ACC112 (cell line): ENCODE results near the gene TEX44.

Source experiments
- H2AFZ ChIP-seq: fragments of 200-600 bp; sonication (generic); one replicate; pipeline ENCODE4 v1.6.0; 2017; ENCODE audit warnings: antibody characterized with exemption, low read length; ENCODE audit not compliant: unreplicated experiment
- H3K27ac ChIP-seq: fragments of 200-600 bp; sonication (generic); 2 replicates; pipeline ENCODE4 v1.5.1; 2014; ENCODE audit warnings: low read depth, mild to moderate bottlenecking, antibody characterized with exemption, low read length, moderate library complexity
- H3K27me3 ChIP-seq: fragments of 200-600 bp; sonication (generic); 2 replicates; pipeline ENCODE4 v1.6.1; 2014; ENCODE audit warnings: mild to moderate bottlenecking, antibody characterized with exemption, low read length, moderate library complexity, mixed read lengths; ENCODE audit not compliant: insufficient read depth
- H3K36me3 ChIP-seq: fragments of 200-600 bp; sonication (generic); 2 replicates; pipeline ENCODE4 v1.6.1; 2016; ENCODE audit warnings: mild to moderate bottlenecking, antibody characterized with exemption, low read length, moderate library complexity, mixed read lengths; ENCODE audit not compliant: insufficient read depth
- H3K4me1 ChIP-seq: fragments of 200-600 bp; sonication (generic); one replicate; pipeline ENCODE4 v1.6.1; 2016; ENCODE audit warnings: low read length, mixed read lengths; ENCODE audit not compliant: insufficient read depth, unreplicated experiment, control insufficient read depth
- H3K4me3 ChIP-seq: fragments of 200-600 bp; sonication (generic); 2 replicates; pipeline ENCODE4 v1.5.1; 2014; ENCODE audit warnings: mild to moderate bottlenecking, low read depth, low read length
- H3K79me2 ChIP-seq: fragments of 200-600 bp; sonication (generic); one replicate; pipeline ENCODE4 v1.6.0; 2016; ENCODE audit warnings: low read length; ENCODE audit not compliant: control insufficient read depth, unreplicated experiment, insufficient read depth

Gene TEX44

DNA sequence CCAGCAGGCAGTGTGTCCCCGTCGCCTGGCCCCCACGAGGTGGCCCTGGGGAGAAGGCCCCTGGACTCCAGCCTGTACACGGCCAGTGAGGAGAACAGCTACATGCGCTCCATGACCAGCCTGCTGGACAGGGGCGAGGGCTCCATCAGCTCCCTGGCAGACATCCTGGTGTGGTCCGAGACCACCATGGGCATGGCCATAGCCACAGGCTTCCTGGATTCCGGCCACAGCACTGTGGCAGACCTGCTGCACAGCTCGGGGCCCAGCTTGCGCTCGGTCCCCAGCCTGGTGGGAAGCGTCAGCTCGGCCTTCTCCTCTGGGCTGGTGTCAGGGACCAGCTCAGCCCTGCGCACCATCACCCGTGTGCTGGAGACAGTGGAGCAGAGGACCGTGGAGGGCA is 1.0 kb downstream of the TEX44 start:
- H3K27ac ChIP-seq = no peak overlapping the region
- no peaks in the 10 kb centered on the region for H3K79me2 ChIP-seq
- H3K36me3 ChIP-seq = no peaks in the 10 kb centered on the region
- H3K4me3 ChIP-seq = no peak overlapping the region
- no peaks in the 10 kb centered on the region for H3K27me3 ChIP-seq
- H2AFZ ChIP-seq = no peak overlapping the region
- H3K4me1 ChIP-seq = peaks cover 3% of the 10 kb centered on the region

DNA sequence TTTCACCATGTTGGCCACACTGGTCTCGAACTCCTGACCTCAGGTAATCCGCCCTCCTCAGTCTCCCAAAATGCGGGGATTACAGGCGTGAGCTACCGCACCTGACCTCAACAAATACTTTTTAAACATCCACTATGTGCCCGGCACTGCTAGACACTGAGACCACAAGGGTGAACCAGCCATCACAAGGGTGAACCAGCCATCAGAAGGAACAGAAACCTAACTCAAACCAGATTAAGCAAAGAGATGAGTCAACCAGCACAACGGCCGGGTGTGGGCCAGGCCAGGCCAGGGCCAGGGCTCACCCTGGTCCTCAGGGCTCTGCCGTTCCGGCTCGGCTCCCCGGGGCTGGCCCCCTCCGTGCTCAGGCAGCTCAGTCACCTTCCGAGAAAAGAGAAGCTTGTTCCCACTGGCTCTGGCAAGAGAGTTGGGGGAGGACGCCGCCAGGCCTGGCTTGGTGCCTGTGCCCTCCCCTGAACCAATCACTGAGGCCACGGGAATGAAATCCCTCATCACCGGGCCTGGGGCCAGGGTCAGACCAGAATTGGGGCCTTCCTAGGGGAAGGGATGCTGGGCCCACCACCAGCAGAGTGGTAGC is 4.4 kb downstream of the TEX44 start:
- H3K36me3 ChIP-seq = no peaks in the 10 kb centered on the region
- H2AFZ ChIP-seq = peak overlapping the region; percentile 65
- no peaks in the 10 kb centered on the region for H3K27me3 ChIP-seq
- peaks cover 6% of the 10 kb centered on the region for H3K4me1 ChIP-seq
- H3K79me2 ChIP-seq = no peaks in the 10 kb centered on the region
- H3K4me3 ChIP-seq = no peak overlapping the region
- H3K27ac ChIP-seq = 0 out of 2 replicates have a peak overlapping the region, but pooled peaks have one; percentile 14

DNA sequence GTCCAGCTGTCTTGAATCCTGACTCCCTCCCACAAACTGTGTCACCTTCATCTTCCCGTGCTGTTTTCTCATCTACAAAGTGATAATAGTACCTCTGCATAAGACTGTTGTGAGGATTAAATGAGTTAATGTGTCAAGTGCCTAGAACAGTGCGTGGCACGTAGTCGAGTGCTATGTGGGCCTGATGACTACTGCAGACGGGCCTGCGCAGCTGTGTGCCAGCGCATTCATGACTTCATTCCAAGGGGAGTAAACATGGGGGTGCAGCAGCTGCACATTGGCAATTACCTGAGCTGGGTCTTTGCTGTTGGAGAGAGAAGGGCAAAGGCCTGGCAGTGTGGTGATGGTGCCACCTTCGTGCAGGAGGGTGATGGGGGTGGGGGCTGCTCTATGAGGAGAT is 5.0 kb downstream of the TEX44 start:
- no peak overlapping the region for H3K4me3 ChIP-seq
- H3K4me1 ChIP-seq = peaks cover 6% of the 10 kb centered on the region
- H3K36me3 ChIP-seq = no peaks in the 10 kb centered on the region
- no peak overlapping the region for H3K27ac ChIP-seq
- H3K27me3 ChIP-seq = no peaks in the 10 kb centered on the region
- peak overlapping the region; percentile 65 for H2AFZ ChIP-seq
- H3K79me2 ChIP-seq = no peaks in the 10 kb centered on the region

DNA sequence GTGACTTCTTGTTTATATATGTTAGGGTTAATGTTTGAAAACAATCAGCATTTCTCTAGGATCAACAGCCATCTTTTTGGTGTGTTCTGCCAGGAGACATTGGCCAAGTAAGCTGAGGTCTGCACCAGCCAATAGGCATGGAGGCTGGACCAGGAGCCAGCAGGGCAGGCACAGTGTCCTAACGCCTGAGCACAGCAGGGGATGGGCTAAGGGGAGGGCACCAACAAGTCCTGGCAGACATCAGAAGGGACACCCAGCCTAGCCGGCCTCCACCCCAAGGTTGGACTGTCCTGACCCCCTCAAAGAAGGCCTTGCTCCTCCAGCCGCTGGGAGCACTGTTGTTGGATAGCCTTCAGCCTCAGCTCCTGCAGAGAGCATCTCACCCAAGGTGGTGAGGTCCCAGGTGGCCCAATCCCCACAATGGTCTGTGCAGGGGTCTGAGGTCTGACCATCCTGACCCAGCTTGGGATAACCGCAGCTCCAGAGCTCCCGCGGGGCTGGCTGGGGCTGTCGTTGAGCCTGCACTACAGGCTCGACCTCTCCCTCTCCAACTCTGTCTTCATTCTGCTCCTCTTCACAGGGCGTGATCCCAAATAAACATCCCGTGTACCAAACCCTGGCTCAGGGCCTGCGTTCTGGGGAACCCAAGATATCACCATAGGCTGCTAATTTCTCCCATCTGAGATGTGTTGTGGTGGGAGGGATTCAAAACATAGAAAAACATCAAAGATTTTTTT is 8.1 kb downstream of the TEX44 start:
- H3K4me1 ChIP-seq = peaks cover 25% of the 10 kb centered on the region
- no peaks in the 10 kb centered on the region for H3K79me2 ChIP-seq
- H2AFZ ChIP-seq = no peak overlapping the region
- no peaks in the 10 kb centered on the region for H3K36me3 ChIP-seq
- H3K27me3 ChIP-seq = no peaks in the 10 kb centered on the region
- no peak overlapping the region for H3K4me3 ChIP-seq
- H3K27ac ChIP-seq = no peak overlapping the region

DNA sequence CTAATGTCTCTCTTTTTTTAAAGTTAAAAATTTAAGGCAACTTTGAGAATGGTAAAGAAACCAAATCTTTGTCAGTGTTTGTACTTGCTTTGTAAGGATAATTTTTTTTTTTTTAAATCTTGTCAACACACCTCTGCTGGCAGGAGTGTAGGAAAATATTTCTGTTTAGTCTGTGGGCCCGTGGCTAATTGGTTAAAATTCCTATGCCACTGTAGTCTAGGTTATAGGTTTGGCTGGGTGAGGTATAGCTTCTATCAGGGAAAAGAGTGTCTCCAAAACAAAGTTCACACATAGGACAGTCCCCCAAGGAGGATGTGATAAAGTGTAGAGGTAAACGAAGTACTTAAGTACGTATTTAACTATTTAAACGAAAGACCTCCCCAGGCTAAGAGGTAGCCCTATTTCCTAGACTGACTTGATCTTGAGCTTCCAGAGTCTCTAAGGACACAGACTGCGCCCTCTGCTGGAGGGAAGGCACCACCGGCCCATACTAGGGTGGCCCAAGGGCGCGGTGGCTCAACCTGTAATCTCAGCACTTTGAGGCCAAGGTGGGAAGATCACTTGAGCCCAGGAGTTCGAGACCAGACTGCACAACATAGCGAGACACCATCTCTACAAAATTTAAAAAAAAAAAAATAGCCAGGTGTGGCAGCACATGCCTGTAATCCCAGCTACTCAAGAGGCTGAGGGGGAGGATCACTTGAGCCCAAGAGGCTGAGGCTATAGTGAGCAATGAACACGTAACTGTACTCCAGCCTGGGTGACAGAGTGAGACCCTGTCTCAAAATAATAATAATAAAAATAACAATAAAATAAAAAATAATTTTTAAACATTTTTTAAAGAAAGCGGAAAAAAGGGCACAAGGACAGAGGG is 8.9 kb downstream of the TEX44 start:
- Histone ChIP-seq H3K4me3 (no peak overlapping the region), H3K36me3 (no peaks in the 10 kb centered on the region), H3K4me1 (peaks cover 25% of the 10 kb centered on the region), H3K79me2 (no peaks in the 10 kb centered on the region), H2AFZ (no peak overlapping the region), H3K27me3 (no peaks in the 10 kb centered on the region), H3K27ac (no peak overlapping the region)

DNA sequence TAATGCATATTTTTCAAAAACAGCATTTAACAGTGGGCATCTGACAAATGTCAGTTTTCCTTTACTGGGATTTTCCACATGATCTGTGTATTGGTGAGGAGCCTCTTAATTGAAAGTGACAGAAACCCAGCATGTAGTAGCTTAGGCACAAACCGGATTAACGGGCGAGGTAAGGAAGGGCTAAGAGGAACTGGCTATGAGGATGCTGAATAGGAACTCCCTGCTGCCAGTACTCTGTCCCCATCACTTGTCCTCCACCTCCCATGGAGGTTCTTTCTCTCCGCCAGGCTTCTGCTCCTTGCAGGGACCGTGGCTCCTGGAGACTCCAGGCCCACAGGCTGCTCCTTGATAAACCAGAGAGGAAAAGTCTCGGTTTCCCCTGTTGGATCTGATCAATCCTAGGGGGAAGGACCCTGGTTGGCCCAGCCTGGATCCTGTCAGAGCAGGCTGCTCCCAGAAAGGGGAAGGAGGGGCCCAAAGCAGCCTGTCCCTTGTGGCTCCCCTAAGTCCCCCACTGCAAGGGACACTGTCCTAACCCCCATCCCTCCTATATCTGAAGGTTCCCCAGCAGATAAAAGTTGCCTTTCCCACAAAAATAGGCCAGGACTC is 10.3 kb downstream of the TEX44 start:
- H3K36me3 ChIP-seq = no peaks in the 10 kb centered on the region
- H3K27ac ChIP-seq = no peak overlapping the region
- no peak overlapping the region for H2AFZ ChIP-seq
- no peak overlapping the region for H3K4me3 ChIP-seq
- H3K4me1 ChIP-seq = peaks cover 22% of the 10 kb centered on the region
- H3K79me2 ChIP-seq = no peaks in the 10 kb centered on the region
- H3K27me3 ChIP-seq = no peaks in the 10 kb centered on the region

DNA sequence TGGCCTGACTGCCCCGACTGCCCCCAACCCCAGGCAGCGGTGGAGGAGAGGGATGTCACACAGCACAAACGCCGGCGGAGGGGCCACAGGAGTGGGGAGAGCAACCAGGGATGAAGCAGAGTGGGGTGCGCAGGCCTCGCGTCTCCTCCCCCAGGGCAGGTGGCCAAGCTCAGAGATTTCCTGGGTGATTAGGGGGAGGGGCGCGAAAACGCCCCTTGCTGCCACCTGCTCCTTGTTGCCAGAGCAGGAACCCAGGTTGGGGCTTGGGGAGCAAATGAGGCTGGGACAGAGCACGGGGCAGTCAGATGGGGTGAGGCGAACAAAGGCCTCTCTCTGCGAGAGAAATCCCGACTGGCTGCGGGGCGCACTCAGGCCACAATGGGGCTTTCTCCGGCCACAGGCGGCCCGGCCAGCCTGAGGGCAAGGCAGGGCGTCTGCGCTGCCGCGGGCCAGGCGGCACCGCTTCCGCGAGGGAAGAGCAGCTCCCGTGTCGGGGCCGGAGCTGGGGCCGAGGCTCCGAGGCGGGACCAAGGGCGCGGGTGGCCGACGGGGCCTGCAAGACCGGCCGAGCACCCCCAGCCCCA is 11.5 kb downstream of the TEX44 start:
- Histone ChIP-seq H3K36me3 (no peaks in the 10 kb centered on the region), H3K27ac (peak overlapping the region; percentile 93), H3K27me3 (no peaks in the 10 kb centered on the region), H3K79me2 (no peaks in the 10 kb centered on the region), H3K4me1 (peaks cover 22% of the 10 kb centered on the region), H2AFZ (peak overlapping the region; percentile 72), H3K4me3 (peak overlapping the region; percentile 84)

DNA sequence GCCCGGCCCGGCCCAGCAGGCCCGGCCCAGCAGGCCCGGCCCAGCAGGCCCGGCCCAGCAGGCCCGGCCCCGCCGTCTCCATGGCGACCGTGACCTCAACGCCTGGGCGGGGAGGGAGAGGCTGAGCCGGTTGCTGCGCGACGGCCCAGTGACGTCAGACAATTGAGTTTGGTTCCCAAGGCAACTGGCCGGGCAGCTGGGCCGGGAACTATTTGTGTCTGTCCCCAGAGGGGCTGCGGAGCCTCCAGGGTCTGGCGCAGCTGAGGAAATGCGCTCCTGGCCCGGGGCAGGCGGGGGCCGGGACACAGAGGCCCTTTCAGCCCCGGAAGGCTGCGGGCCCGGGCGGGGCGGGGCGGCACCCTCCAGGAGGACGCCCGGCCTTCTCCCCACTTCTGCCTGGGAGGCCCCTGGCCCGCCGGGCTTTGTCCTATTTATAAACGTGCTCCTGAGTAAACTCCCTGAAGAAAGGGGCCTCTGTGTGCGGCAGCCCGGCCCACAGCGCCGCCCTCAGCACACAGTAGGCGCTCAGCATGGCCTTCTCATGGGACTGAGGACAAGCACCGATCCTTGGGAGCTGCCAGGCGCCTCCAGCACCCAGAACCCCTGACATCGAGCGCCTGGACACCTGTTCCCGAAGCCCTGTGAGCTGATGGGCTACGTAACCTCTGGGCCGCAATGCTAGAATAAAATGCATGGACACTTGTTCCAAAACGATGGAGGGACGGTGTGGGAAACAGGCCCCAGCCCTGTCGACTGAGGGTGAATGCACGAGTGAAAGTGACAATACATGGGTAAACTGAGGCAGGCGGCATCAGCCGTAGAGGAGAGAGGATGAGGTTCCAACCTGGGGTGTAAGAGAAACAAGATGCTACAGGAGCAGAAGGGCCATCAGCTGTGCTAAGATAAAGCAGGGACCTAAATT is 12.3 kb downstream of the TEX44 start:
- Histone ChIP-seq H3K4me3 (peak overlapping the region; percentile 84), H3K79me2 (no peaks in the 10 kb centered on the region), H3K27ac (peak overlapping the region; percentile 93), H3K4me1 (peaks cover 22% of the 10 kb centered on the region), H3K36me3 (no peaks in the 10 kb centered on the region), H2AFZ (no peak overlapping the region), H3K27me3 (no peaks in the 10 kb centered on the region)

DNA sequence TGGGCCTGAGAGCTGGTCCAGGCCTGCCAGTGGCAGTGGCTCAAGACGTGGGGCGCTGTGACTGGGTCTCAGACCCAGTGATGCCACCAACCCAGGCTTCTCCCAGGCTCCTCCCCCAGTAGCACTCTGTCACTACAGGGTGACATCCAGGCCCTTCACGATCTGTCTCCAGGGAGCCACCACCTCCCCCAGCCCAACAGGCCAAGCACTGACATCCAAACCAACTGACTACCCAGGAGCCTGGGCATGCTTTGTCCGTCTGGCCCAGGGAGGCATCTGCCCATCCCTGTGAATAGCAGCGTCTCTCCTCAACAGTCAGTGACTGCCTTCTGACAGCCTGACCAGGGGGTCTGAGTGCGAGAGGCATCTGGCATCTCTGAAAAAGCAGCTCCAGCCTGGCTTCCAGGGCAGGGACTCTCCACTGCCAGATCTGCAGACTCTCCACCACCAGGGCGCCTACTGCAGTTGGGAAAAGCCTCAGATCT is 13.0 kb downstream of the TEX44 start:
- Histone ChIP-seq H3K27ac (peak overlapping the region; percentile 93; the same call in 1 of the 2 replicates), H2AFZ (no peak overlapping the region), H3K79me2 (no peaks in the 10 kb centered on the region), H3K4me3 (no peak overlapping the region), H3K4me1 (peaks cover 22% of the 10 kb centered on the region), H3K27me3 (no peaks in the 10 kb centered on the region), H3K36me3 (no peaks in the 10 kb centered on the region)
